ENCODE measurements around the gene CBLN1.

- TF ChIP-seq, protein P1, sequence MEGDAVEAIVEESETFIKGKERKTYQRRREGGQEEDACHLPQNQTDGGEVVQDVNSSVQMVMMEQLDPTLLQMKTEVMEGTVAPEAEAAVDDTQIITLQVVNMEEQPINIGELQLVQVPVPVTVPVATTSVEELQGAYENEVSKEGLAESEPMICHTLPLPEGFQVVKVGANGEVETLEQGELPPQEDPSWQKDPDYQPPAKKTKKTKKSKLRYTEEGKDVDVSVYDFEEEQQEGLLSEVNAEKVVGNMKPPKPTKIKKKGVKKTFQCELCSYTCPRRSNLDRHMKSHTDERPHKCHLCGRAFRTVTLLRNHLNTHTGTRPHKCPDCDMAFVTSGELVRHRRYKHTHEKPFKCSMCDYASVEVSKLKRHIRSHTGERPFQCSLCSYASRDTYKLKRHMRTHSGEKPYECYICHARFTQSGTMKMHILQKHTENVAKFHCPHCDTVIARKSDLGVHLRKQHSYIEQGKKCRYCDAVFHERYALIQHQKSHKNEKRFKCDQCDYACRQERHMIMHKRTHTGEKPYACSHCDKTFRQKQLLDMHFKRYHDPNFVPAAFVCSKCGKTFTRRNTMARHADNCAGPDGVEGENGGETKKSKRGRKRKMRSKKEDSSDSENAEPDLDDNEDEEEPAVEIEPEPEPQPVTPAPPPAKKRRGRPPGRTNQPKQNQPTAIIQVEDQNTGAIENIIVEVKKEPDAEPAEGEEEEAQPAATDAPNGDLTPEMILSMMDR (IDR thresholded peaks at IDR 0.05 in 4 of 5, conservative IDR thresholded peaks at IDR 0.05 in 1 of 5) = no peak
- TF ChIP-seq POLR2A (IDR thresholded peaks at IDR 0.05) = no peak
Measured at GRCh38 chr16:49248227-49248626, 33.4 kb downstream of the CBLN1 start.
